B cell (primary cell): ENCODE data around the gene NRAP. TPM values are rescaled to one million over a fixed set of nuclear protein-coding genes. Genes with fewer than 3 reads are reported as not detected.

Source experiments
- ATAC-seq: fragments of 200-7000 bp; cut with Tn5 transposase; one replicate; pipeline ENCODE4 v1.10.0; 2021; ENCODE audit warnings: low read depth, mild to moderate bottlenecking, moderate number of reproducible peaks, moderate library complexity
- CTCF ChIA-PET: fragments of 350-600 bp; sonication (Branson Sonifier 250); formaldehyde crosslinking; loops from one replicate; lab custom pipeline; 2021; ENCODE audit warnings: antibody characterized with exemption, inconsistent platforms; lab: Charles Lee
- POLR2A ChIA-PET: fragments of 350-600 bp; sonication (Branson Sonifier 250); formaldehyde crosslinking; loops from one replicate; lab custom pipeline; 2021; ENCODE audit warnings: antibody characterized with exemption; lab: Charles Lee
- DNase-seq: peaks from one replicate; pipeline ENCODE4 v3.0.0; 2013
- H2AFZ ChIP-seq: 2 replicates; pipeline ENCODE4 v1.6.1; 2012; ENCODE audit warnings: mild to moderate bottlenecking, low read depth, low read length; ENCODE audit not compliant: insufficient read depth, poor library complexity, severe bottlenecking
- H3K27ac ChIP-seq, 2 donors: 1 replicate in 1 of 2; 2 replicates in 1 of 2; pipeline ENCODE4 v1.5.1; 2012 to 2013; ENCODE audit warnings: low read length in 2 of 2, mild to moderate bottlenecking in 2 of 2, moderate library complexity in 1 of 2
- H3K27me3 ChIP-seq, 4 experiments: fragments of 200-600 bp in 1 of 4; sonication (generic) in 1 of 4; replicated peaks in 1 of 4; 1 replicate in 2 of 4; 2 replicates in 2 of 4; pipeline versions ENCODE4 v1.6.1 to v1.7.0; 2013 to 2016; ENCODE audit warnings: low read length in 3 of 4, mild to moderate bottlenecking in 2 of 4, mixed read lengths in 1 of 4, moderate library complexity in 1 of 4; ENCODE audit not compliant: insufficient read depth in 4 of 4, control insufficient read depth in 3 of 4; ENCODE audit errors: control extremely low read depth in 1 of 4
- H3K36me3 ChIP-seq, 2 experiments: replicated peaks in 1 of 2; 1 replicate in 1 of 2; 2 replicates in 1 of 2; pipeline versions ENCODE4 v1.6.1 to v1.7.1; 2013; ENCODE audit warnings: low read length in 1 of 2; ENCODE audit not compliant: insufficient read depth in 2 of 2, control insufficient read depth in 1 of 2; ENCODE audit errors: control extremely low read depth in 1 of 2, extremely low read depth in 1 of 2
- H3K4me1 ChIP-seq, 2 donors: fragments of 200-600 bp in 1 of 2; sonication (generic) in 1 of 2; 1 replicate in 1 of 2; 2 replicates in 1 of 2; pipeline versions ENCODE4 v1.5.1 to v1.6.1; 2013 to 2017; ENCODE audit warnings: low read length in 2 of 2; ENCODE audit not compliant: control insufficient read depth in 2 of 2, insufficient read depth in 2 of 2
- H3K4me2 ChIP-seq: replicated peaks from 2 replicates; pipeline ENCODE3; 2012; ENCODE audit warnings: mild to moderate bottlenecking, low read depth, low read length; ENCODE audit not compliant: poor library complexity, severe bottlenecking
- H3K4me3 ChIP-seq, 5 experiments: fragments of 200-600 bp in 1 of 5; sonication (generic) in 1 of 5; 1 replicate in 3 of 5; 2 replicates in 2 of 5; pipeline versions ENCODE4 v1.5.1 to v1.7.0; 2011 to 2016; ENCODE audit warnings: low read length in 4 of 5, mild to moderate bottlenecking in 4 of 5, low read depth in 2 of 5, control low read depth in 1 of 5, moderate library complexity in 1 of 5; ENCODE audit not compliant: insufficient read depth in 1 of 5; ENCODE audit errors: control extremely low read depth in 1 of 5, extremely low read depth in 1 of 5
- H3K79me2 ChIP-seq: fragments of 200-600 bp; sonication (generic); one replicate; pipeline ENCODE4 v1.6.0; 2016; ENCODE audit warnings: low read length; ENCODE audit not compliant: control insufficient read depth, insufficient read depth
- H3K9ac ChIP-seq: fragments of 200-600 bp; sonication (generic); 2 replicates; pipeline ENCODE4 v1.6.1; 2017; ENCODE audit warnings: mild to moderate bottlenecking, low read length, moderate library complexity
- H3K9me3 ChIP-seq, 3 donors: one replicate each; pipeline versions ENCODE4 v1.6.1 to v1.7.1; 2013; ENCODE audit warnings: low read length in 2 of 3; ENCODE audit not compliant: control insufficient read depth in 2 of 3, insufficient read depth in 1 of 3; ENCODE audit errors: control extremely low read depth in 1 of 3
- H4K20me1 ChIP-seq: 2 replicates; pipeline ENCODE4 v1.6.0; 2012; ENCODE audit warnings: mild to moderate bottlenecking, low read length; ENCODE audit not compliant: insufficient read depth, control insufficient read depth, poor library complexity, severe bottlenecking
- H3K27ac Mint-ChIP-seq: one replicate; pipeline ENCODE4 v1.8.0; 2021; ENCODE audit warnings: mixed read lengths
- H3K27me3 Mint-ChIP-seq: one replicate; pipeline ENCODE4 v1.8.0; 2021; ENCODE audit warnings: mixed read lengths
- H3K4me1 Mint-ChIP-seq: one replicate; pipeline ENCODE4 v1.8.0; 2021; ENCODE audit warnings: mixed read lengths
- H3K4me3 Mint-ChIP-seq: one replicate; pipeline ENCODE4 v1.8.0; 2021; ENCODE audit warnings: mixed read lengths
- H3K9me3 Mint-ChIP-seq: one replicate; pipeline ENCODE4 v1.8.0; 2022; ENCODE audit warnings: mixed read lengths; ENCODE audit not compliant: insufficient read depth
- CTCF ChIP-seq: fragments of 200-600 bp; IDR thresholded peaks from one replicate; pipeline ENCODE4 v1.8.0; 2022; ENCODE audit warnings: antibody characterized with exemption, mild to moderate bottlenecking
- EZH2 ChIP-seq: IDR thresholded peaks from 2 replicates; pipeline ENCODE4 v1.6.1; 2012; ENCODE audit warnings: borderline replicate concordance, low read depth, mild to moderate bottlenecking, moderate library complexity, low read length; ENCODE audit not compliant: insufficient read depth, poor library complexity, severe bottlenecking
- WGBS: methylation state at CpG from one replicate; pipeline ENCODE4 v1.1.5; 2013; ENCODE audit warnings: missing lambda C conversion rate; ENCODE audit not compliant: insufficient coverage; 5-methylcytosine and 5-hydroxymethylcytosine counted together
- intact Hi-C: fragments of 100-400 bp; cut with micrococcal nuclease; formaldehyde crosslinking; loops from one replicate; pipeline ENCODE4 v1.10.0; 2022
- polyA plus RNA-seq: library from polyadenylated mRNA; depleted of rRNA; stranded (reverse); fragments of >200 nt; gene quantifications from 2 replicates; pipeline ENCODE4 v1.2.3, GENCODE V29; 2012
- total RNA-seq, 2 donors: library from RNA; stranded (reverse); fragments of 120-200 nt in 1 of 2; gene quantifications; 1 replicate in 1 of 2; 2 replicates in 1 of 2; pipeline versions ENCODE4 v1.2.3 to v1.2.4, GENCODE V29; 2013 to 2022

Gene NRAP
- total and polyA plus RNA-seq, 2 donors (not counting 1 experiment from before 2014, with no cell fraction given), result not detected

GRCh38 chr10:113609704-113610108 lies 54.1 kb downstream of the NRAP start:
- Mint-ChIP-seq H3K27me3 (peaks cover 18% of the 10 kb centered on the region), H3K4me1 (no peaks in the 10 kb centered on the region), H3K27ac (no peak overlapping the region), H3K9me3 (no peaks in the 10 kb centered on the region), H3K4me3 (no peak overlapping the region)
- ATAC-seq, result no peak
- Histone ChIP-seq H3K79me2 (no peaks in the 10 kb centered on the region), H3K9me3 (no peaks in the 10 kb centered on the region), H3K27me3 (no peaks in the 10 kb centered on the region), H3K4me2 (no peak overlapping the region), H3K4me1 (no peaks in the 10 kb centered on the region), H3K4me3 (no peak overlapping the region), H3K27ac (no peak overlapping the region), H3K36me3 (no peaks in the 10 kb centered on the region), H4K20me1 (no peaks in the 10 kb centered on the region), H3K9ac (no peak overlapping the region), H2AFZ (no peak overlapping the region)
- intact Hi-C loops, result no loop called here
- TF ChIP-seq CTCF, result no peak
- TF ChIP-seq EZH2, result no peak
- 97% methylated on average over 3 of the region's 4 CpGs for WGBS
- no peak for DNase-seq
- ChIA-PET POLR2A (no interaction called here), CTCF (no interaction called here)

DNA sequence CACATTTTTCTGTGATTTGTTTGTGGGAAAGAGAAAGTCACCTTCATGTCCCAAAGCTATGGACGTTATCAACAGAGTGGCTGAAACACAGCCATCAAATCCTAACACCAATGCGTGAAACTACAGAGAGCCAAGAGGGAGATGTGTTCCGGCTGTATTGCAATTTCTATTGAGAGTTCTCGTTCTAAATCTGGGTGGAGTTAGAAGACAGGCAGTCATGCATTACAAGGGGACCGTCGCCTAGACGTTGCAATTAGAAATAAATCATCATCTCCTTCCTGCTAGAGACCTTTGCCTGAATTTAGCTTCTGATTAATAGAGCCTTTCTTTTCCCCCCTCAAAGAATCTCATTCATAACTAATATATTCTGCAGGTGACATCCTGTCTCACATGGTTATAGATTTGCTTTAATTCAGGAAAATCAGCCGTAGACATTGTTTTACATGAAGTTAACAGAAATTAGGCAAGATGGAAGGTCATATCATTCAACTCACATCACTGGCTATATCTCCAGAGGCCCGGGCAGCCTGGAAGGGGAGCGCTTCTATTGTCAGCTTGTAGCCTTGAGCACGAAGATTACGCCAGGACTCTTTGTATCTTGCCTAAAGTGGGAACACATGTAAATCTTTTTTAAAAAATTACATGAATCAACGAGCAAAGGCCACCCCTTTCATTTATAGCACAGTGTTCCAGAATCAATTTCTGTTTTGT lies 58.4 kb downstream of the NRAP start:
- Histone ChIP-seq H3K27me3 (peaks cover 0 to 2% (median 0%) of the 10 kb centered on the region in 4 experiments), H3K4me3 (no peak overlapping the region), H2AFZ (no peak overlapping the region), H4K20me1 (no peaks in the 10 kb centered on the region), H3K27ac (no peak overlapping the region), H3K4me2 (no peak overlapping the region), H3K79me2 (no peaks in the 10 kb centered on the region), H3K9me3 (peaks cover 0 to 6% (median 0%) of the 10 kb centered on the region in 3 donors), H3K36me3 (no peaks in the 10 kb centered on the region), H3K4me1 (no peaks in the 10 kb centered on the region), H3K9ac (no peak overlapping the region)
- Mint-ChIP-seq H3K27ac (no peak overlapping the region), H3K27me3 (peaks cover 7% of the 10 kb centered on the region), H3K9me3 (no peaks in the 10 kb centered on the region), H3K4me1 (no peaks in the 10 kb centered on the region), H3K4me3 (no peak overlapping the region)
- ChIA-PET POLR2A (no interaction called here), CTCF (no interaction called here)
- no peak for DNase-seq
- no peak for ATAC-seq
- intact Hi-C loops, result no loop called here
- 74% methylated on average over 5 of the region's 13 CpGs for WGBS
- no peak for TF ChIP-seq EZH2
- no peak for TF ChIP-seq CTCF
